GM12801 (cell line): ENCODE measurements around the gene BEAN1.

Experiments
- CTCF ChIP-seq: IDR thresholded peaks from one replicate; pipeline ENCODE4 v1.5.1; 2011; ENCODE audit warnings: control low read depth; ENCODE audit not compliant: insufficient read length; ENCODE audit errors: extremely low read depth

BEAN1 gene

GRCh38 chr16:66418165-66418962 is 8.7 kb upstream of the BEAN1 start:
- TF ChIP-seq CTCF: no peak

- no peak for TF ChIP-seq CTCF
Observed at GRCh38 chr16:66419527-66419926, 7.6 kb upstream of the BEAN1 start.

- no peak for TF ChIP-seq CTCF
Observed at GRCh38 chr16:66420396-66420795, 6.7 kb upstream of the BEAN1 start.

GRCh38 chr16:66421891-66422290 is 5.2 kb upstream of the BEAN1 start:
- TF ChIP-seq CTCF: no peak

- no peak for TF ChIP-seq CTCF
Observed at GRCh38 chr16:66422366-66422765, 4.7 kb upstream of the BEAN1 start.

GRCh38 chr16:66423177-66423576 is 3.9 kb upstream of the BEAN1 start:
- TF ChIP-seq CTCF: no peak

DNA sequence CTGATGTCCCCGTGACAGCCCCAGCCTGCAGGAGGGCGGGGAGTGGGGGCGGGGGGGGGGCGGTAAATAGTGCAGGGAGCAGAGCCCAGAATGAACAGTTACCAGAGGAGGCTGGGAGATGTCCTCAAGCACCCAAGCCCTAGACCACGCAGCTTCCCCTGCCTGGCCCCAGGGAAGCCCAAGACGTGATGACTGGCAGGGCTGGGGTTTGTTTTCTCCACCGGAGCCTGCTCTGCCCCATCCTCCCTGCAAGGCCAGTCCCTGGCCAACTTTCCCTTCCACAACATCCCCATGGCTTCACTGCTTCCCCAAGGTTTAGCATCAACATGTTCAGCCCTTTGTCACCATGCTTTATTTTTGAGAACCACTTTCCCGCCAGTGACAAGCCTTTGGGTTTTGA is 1.4 kb upstream of the BEAN1 start:
- no peak for TF ChIP-seq CTCF
